Hematopoietic multipotent progenitor cell treated with erythropoietin and hydrocortisone succinate and interleukin-3 and kit ligand, for 6 days (in vitro differentiated cells): Measurements from ENCODE around the gene TENM4.
"Not testable (repeated sequence)": the region's sequence is repeated elsewhere in the genome, so short reads cannot be mapped to it uniquely, and the experiment has no call there.

Experiments
- DNase-seq: peaks from one replicate; pipeline ENCODE4 v3.0.0-alpha.2; 2015

Gene TENM4

DNA sequence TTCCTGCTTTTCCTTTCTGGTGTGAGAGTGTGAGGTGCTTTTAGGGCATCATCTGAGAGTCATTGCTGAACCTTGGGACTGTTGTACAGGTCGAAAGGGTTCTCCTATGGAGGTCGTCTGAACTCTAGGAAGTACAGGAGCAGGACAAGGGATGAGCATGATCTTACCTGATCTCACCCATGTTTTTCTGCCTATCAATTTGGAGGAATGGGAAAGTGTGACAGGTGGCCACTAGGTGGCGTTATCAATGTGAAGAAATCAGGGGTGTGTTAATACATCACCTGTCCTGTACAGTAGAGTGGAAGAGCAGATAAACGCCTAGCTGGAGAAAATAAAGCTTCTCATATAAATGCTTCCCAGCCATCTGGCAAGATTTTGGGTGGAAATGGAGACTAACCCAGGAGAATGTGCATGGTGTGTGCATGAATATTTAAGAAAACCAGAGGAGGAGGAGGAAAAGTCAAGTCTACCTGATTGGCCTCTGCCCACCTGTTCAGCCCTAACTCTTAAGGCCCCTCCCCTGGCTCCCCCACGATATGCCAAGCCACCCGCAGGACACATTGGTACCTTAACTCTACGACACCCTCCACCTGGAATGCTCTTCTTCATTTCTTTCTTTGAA lies 794.2 kb downstream of the TENM4 start:
- peak; percentile 77 for DNase-seq

DNA sequence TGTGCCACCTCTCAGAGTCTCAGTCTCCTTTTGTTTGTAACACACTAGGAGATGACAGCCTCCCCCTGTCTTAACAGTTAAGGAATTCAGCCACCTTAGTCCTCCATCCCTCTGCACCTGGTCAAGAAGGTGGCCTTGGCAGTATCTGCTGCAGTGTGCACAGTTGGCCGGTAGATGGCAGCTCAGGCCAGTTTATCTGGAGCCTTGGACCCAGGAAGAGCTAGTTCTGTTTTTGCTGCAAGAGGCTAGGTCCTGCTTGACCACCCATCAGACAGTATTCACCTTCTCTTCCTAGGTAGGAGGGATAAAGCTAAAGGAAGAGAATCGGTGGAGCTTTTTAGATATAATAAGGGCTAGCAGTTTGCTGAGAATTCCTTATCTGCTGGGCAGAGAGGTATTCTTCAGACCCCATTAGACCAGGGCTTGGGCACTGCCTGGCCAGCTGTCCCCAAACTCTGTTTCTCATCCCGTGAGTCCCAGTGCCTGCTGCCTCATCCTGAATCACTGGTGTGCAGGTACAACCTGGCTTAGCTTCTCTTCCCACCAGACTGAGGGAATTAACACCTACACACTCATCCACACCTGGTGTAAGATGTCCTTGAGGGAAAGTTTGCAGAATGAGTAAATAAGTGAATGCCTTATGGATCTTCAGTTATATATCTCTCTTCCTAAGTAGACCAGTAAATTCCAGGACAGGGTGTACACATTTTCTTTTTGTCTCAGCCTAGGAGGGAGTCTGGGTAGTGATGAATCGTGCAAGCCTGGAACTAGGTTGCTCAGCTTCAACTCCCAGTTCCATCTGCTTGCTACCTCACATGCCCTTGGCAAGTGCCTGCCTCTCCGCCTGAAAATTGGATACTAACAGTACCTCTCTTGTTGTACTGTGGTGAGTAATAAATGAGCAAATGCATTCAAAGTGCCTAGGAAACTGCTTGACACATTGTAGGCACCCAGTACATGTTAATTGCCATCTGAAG lies 795.3 kb downstream of the TENM4 start:
- peak; percentile 78 for DNase-seq

DNA sequence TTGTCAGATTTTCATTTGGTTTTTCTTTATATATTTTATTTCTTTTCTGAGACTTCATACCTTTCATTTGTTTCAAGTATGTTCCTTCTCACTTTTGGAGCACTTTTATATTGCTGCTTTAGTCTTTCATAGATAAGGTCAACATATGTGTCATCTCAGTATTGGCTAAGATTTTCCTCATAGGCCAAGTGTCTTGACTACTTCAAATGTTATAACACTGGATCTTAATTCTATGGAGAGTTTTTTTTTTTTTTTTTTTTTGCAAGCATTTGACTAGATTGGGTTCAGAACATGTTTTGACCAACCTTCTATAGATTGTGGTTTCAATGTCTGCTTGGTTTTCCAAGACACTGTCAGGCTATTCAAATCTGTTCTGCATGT lies 797.2 kb downstream of the TENM4 start:
- DNase-seq: no peak

DNA sequence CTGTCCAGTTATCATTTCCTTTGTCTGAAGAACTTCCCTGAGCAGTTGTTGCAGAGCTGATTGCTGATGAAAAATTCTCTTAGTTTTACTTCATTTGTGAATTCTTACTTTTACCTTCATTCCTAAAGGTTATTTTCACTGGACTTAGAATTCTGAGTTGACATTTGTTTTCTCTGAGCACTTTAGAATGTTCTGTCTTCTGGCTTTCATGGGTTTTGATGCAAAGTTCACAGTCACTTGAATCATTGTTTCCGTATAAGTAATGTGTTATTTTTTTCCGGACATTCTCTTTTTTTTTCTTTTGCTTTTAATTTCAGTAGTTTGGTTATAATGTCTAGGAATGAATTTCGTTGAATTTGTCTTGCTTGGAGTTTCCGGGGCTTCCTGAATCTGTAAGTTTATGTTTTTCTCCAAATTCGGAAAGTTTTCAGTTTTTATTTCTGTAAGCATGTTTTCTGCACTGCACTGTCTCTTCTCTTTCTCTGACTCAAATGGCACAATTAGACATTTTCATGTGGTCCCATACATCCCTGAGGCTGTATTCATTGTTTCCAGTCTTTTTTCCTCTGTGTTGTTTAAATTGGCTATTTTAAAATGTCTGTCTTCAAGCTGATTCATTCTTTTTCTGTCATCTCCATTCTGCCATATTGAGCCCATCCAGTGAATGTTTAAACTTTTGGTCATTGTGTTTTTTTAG lies 797.7 kb downstream of the TENM4 start:
- no peak for DNase-seq

DNA sequence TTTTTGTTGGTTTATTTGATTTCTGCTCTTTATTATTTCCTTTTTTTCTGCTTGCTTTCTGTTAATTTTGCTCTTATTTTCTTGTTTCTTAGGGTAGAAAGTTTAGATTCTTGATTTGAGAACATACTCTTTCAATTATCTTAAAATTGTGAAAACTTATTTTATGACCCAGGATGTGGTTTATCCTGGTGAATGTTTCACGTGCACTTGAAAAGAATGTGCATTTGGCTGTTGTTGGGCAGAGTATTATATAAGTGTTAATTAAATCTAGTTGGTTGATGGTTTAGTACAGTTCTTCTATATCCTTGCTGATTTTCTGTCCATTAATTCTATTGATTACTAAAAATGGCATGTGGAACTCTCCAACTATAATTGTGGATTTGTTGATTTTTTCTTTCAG lies 799.3 kb downstream of the TENM4 start:
- DNase-seq: no peak

DNA sequence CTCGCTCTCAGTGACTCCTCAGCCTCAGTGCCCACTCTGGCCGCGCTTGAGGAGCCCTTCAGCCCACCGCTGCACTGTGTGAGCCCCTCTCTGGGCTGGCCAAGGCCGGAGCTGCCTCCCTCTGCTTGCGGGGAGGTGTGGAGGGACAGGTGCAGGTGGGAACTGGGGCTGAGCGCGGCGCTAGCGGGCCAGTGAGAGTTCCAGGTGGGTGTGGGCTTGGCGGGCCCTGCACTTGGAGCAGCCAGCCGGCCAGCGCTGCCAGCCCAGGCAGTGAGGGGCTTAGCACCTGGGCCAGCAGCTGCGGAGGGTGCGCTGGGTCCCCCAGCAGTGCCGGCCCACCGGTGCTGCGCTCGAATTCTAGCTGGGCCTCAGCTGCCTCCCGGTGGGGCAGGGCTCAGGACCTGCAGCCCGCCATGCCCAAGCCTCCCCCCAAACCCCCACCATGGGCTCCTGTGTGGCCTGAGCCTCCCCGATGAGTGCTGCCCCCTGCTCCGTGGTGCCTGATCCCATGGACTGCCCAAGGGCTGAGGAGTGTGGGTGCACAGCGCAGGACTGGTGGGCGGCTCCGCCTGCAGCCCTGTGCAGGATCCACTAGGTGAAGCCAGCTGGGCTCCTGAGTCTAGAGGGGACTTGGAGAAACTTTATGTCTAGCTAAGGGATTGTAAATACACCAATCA lies 802.0 kb downstream of the TENM4 start:
- no peak for DNase-seq

DNA sequence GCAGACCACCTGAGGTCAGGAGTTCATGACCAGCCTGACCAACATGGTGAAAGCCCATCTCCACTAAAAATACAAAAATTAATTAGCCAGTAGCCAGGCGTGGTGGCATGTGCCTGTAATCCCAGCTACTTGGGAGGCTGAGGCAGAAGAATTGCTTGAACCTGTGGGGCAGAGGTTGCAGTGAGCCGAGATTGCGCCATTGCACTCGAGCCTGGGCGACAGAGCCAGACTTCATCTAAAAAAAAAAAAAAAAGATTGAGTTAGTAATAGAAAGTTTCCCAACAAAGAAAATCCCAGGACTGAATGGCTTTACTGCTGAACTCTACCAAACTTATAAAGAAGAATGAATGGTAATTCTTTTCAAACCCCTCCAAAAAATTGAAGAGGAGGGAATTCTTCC lies 803.3 kb downstream of the TENM4 start:
- DNase-seq: not testable (repeated sequence)

DNA sequence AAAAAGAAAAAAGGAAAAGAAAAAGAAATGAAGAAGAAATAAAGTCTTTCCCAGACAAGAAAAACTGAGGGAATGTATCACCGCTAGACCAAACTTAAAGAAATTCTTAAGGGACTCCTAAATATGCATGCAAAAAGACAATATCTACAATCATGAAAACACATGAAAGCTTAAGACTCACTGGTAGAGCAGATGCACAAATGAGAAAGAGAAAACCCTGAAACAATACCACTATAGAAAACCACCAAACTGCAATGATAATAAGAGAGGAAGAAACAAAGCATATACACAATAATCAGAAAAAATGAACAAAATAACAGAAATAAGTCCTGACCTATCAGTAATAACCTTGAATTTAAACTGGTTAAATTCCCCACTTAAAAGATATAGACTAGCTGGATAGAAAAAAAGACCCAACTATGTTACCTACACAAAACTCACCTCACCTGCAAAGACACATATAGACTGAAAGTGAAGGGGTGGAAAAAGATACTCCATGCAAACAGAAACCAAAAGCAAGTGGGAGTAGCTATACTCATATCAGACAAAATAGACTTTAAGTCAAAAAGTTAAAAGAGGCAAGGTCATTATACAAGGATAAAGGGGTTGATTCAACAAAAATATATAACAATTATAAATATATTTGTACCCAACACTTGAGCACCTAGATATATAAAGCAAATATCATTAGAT lies 804.9 kb downstream of the TENM4 start:
- DNase-seq: no peak

DNA sequence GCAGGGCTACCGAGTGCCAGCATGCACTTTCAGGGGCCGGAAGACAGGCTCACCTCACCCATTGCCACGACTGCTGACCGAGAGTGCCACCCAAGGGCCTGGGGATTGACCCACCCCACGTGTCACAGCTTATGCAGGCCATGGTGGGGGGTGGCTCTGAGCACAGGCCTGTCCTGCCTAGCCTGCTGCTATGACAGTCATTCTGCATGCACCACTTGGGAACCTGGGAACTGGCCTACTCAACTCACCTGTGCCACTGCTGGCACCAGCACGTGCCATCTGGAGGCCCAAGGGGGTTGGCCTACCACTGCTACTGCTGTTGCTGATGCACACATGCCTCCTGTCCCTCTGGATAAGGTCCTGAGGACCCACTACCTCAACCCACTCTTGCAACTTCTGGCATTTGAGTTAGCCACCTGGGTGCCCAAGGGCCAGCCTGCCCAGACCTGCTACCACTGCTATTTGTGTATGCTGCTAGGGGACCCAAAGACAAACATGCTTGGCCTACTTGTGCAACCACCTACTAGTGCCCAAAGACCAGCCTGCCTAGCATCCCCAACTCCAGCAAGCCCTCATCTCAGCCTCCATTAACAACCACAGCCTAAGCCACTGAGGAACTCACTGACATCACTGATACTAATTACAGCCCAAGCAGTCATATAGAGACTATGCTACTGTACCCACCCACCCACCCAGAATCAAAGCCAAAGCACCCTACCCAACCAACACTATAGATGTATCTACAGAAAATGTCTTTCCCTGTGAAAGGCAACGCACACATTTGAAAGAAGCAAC lies 807.1 kb downstream of the TENM4 start:
- no peak for DNase-seq

DNA sequence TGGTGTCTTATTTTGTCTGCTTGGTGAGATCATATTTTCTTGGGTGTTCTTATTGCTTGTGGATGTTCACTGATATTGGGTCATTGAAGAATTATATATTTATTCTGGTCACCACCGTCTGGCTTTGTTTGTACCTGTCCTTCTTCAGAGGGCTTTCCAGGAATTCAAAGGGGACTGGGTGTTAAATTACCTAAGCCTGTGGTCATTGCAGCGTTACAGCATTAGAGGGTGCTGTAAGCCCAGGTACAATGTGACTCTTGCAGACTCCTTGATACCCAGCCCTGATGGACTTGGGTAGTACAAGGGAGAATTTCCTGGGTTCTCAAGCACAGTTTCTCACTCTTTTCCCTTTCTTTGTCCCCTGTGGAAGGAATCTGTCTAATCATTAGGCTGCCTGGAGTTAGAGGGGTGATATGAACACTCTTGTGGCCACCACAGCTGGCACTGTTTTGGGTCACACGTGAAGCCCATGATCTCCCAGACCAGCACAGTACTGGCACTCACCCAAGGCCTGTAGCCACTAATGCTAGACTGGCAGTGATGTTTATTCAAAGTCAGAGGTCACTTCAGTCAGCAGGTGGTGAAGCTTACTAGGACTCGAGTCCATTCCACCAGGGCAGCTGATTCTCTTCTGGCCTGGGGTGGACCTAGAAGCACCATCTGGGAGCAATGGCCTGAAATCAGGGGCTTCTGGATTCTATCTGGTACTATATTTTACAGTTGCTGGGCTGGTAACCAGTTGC lies 810.1 kb downstream of the TENM4 start:
- no peak for DNase-seq

DNA sequence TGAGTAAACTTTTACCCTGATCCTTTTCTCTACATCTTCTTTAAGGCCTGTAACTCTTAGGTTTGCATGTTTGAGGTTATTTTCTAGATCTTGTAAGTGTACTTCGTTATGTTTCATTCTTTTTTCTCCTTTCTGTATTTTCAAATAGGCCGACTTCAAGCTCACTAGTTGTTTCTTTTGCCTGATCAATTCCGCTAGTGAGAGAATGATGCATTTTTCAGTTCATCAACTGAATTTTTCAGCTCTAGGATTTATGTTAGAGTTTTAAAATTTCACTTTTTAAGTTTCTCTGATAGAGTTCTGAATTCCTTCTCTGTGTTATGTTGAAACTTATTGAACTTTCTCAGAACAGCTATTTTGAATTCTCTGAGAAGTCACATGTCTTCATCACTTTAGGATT lies 810.7 kb downstream of the TENM4 start:
- DNase-seq: no peak

DNA sequence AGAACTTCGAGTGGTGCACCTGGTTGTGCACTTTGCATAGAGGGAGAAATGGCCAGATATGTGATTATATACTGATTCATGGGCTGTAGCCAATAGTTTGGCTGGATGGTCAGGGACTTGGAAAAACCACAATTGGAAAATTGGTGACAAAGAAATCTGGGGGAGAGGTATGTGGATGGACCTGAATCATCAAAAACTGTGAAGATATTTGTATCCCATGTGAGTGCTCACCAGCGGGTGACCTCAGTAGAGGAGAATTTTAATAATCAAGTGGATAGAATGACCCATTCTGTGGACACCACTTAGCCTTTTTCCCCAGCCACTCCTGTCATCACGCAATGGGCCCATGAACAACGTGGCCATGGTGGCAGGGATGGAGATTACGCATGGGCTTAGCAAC lies 818.2 kb downstream of the TENM4 start:
- DNase-seq: no peak

DNA sequence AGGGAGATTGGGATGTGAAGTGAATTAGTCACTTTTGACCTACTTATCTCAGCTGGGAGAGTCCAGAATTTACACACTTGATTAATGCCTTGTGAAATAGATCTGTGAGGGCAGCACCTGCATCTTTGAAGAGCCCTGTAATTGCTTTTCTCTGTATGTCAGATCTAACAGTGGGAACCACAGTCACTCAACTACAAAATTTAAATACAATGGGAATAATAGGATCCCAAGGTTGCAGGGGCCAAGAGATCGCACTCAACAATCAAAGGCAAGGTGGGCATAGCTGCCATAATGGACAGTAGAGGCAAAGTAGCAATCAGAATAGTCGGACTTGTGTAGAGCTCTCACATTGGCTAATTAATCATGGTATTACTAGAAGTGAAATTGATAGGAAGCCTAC lies 820.7 kb downstream of the TENM4 start:
- DNase-seq: no peak

DNA sequence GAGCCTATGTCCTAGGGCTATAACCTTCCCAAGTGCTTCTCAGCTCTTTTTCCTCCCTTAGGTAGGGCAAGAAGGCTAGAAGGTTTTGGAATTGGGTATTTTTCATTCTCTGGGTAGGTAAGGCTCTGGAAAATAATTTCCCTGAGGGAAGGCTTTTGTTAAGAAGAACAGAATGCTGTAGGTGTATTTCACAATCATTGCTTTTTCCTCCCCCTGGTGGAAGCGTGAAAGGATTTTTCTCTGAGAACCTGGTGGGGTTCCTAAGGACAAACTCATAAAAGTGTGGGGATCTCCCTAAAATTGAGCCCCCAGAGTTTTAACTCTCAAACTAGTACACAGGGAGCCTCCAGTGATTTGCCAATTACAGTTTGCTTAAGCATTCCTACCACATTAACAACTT lies 825.1 kb downstream of the TENM4 start:
- no peak for DNase-seq

DNA sequence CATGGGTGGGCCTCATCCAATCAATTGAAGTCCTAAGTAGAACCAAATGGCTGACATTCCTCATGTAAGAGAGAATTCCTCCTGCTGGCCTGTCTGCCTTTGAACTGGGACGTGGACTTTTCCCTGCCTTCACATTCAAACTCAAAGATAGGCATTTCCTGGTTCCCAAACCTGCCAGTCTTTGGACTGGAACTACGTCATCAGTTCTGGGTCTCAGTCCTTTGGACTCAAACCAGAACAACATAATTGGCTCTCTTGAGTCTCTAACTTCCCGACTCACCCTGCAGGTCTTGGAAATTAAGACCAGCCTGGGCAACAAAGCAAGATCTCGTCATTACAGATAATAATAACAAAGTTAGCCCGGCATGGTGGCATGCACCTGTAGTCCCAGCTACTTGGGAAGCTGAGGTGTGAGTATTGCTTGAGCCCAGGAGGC lies 827.4 kb downstream of the TENM4 start:
- DNase-seq: no peak

DNA sequence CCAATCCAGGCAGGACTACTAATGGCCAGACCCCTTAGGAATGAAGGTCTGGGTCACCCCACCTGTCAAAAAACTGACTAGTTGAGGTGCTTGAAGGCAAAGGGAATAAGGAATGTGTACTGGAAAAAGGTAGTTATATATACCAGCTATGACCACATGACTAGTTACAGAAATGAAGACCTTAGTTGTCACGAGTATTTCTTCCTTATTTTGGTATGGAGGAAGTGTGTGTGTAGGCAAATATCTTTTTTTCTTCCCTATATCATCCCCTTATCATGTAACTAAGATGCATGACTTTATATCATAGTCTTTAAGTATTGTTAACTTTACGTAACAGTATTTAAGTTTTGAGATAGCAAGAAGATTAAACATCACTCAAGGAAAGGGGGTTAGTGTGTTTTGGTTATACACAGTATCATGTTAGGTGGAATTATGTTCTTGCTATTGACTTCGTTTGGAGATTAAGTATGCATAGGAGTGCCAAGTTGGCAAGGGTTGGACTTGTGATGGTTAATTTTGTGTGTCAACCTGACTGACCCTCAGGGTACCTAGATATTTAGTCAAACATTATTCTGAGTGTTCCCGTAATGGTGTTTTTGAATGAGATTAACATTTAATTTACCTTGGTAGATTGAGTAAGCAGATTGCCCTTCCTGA lies 828.0 kb downstream of the TENM4 start:
- no peak for DNase-seq

DNA sequence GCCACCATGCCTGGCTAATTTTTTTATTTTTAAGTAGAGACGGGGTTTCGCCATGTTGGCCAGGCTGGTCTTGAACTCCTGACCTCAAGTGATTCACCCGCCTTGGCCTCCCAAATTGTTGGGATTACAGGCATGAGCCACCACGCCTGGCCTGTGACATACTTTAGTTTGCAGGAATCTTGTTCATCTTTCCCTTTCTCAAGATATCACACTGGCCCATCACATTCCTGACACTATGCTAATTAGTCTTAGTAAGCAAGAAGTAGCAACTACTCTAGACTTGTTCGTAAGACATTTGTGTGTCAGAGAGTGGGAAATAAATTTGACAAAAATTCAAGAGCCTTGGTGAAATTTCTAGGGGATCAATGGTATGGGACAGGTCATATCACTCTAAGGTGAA lies 831.5 kb downstream of the TENM4 start:
- DNase-seq: not testable (repeated sequence)

DNA sequence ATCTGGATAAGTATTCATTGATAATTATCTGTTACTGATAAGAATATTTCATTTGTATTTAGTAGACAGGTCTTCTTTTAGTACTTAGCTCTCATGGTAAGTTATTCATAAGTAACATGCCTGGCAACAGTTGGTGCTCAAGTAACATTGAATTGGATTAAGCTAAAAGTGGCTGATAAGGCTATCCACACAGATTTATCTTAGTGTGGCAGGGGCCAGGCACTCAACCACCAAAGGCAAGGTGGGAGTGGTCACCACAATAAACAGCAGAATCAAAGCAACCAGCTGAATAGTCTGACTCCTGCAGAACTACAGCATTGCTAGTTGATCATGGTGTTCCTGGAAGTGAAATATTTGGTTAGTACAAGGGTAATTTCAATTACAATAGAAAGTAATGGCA lies 833.1 kb downstream of the TENM4 start:
- peak; percentile 76 for DNase-seq

DNA sequence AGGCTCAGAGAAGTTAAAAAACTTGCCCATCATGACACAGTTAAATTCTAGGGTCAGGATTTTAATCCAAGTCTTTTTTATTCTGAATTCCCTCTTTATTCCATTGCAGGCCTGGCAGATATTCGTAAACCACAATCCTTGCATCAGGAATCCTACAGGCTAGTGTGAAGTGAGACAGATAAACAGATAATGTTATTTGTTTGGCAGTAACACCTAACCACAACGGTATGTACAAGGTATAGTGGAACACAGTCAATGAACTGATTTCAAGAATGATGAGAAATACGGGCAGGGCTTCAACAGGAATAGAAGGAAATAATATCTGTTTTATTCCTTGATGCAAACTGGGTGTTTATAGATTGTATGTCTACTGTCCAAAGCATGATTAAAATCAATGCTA lies 834.2 kb downstream of the TENM4 start:
- DNase-seq: no peak

DNA sequence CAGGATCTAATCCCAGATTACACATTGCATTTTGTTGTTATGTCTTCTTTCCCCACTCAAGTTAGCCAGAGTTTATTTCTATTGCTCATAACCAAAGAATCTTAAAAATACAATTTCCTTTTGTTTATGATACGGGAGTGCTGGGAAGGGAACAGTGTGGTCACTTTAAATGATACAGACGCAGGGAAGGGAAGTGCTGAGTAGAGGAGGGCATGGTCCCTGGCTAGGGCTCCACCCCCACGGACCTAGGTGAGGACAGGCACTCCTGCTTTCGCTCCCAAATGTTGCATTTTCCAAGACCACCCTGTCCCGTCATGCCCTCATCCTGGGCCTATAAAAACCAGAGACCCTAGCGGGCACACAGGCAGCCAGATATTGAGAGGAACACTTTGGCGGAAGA lies 835.5 kb downstream of the TENM4 start:
- no peak for DNase-seq
